ENCODE data around the gene C1orf52. TPM values are rescaled to one million over a fixed set of nuclear protein-coding genes. Genes with fewer than 3 reads are reported as not detected.

Gene C1orf52
- total and polyA plus RNA-seq, 2 of the 13 experiments (the other 11 are each of a cell fraction or from before 2014, with no cell fraction given): 19.4 to 27.4 TPM

GRCh38 chr1:85201340-85202091 lies 57.9 kb downstream of the C1orf52 start (continued):
- TF ChIP-seq PCBP2 (optimal IDR thresholded peaks at IDR 0.05; ENCODE audit: low read depth, low read length, poor library complexity, severe bottlenecking) (no peak), ZNF570 (CRISPR knock-in tag; IDR thresholded peaks at IDR 0.05; ENCODE audit: borderline replicate concordance) (no peak), GFI1 (CRISPR knock-in tag; IDR thresholded peaks at IDR 0.05; ENCODE audit: borderline replicate concordance) (0 out of 2 replicates have a peak, but pooled peaks have one; percentile 22), ARID2 (CRISPR knock-in tag; IDR thresholded peaks at IDR 0.05; ENCODE audit: borderline replicate concordance) (0 out of 2 replicates have a peak, but pooled peaks have one; percentile 51), ARID5B (CRISPR knock-in tag; IDR thresholded peaks at IDR 0.05) (0 out of 2 replicates have a peak, but pooled peaks have one; percentile 8), CSRNP2 (CRISPR knock-in tag; conservative IDR thresholded peaks at IDR 0.05; ENCODE audit: low read depth) (no peak), PAWR (CRISPR knock-in tag; IDR thresholded peaks at IDR 0.05; ENCODE audit: borderline replicate concordance) (no peak), ZNF563 (CRISPR knock-in tag; IDR thresholded peaks at IDR 0.05) (peak; percentile 60; the same call in 1 of the 2 replicates), ZBTB38 (CRISPR knock-in tag; IDR thresholded peaks at IDR 0.05) (no peak), ZNF318 (CRISPR knock-in tag; IDR thresholded peaks at IDR 0.05) (no peak), MAX (IDR thresholded peaks at IDR 0.05) (peak; percentile 18), PHB2 (IDR thresholded peaks at IDR 0.05; ENCODE audit: partially characterized antibody) (no peak), HNRNPL (IDR thresholded peaks at IDR 0.05; ENCODE audit: low read depth, low read length) (no peak)

Measured in HepG2 (cell line).